Activated T-cell treated with anti-CD3 and anti-CD28 coated beads, Interleukin-2, amount 50 U/mL, for 4 hours (primary cell): ENCODE measurements around the gene SELENOF. TPM values are rescaled to one million over a fixed set of nuclear protein-coding genes. Genes with fewer than 3 reads are reported as not detected.
A peak's percentile ranks its signal among the peaks of the same experiment; 100 is the strongest.

Experiments used
- ATAC-seq, 2 donors: fragments of 200-7000 bp; cut with Tn5 transposase; one replicate each; pipeline ENCODE4 v1.10.0; 2021
- DNase-seq: peaks from one replicate; pipeline ENCODE4 v3.0.0-alpha.2; 2020
- H3K27me3 Mint-ChIP-seq: one replicate; pipeline ENCODE4 v1.8.0; 2021; ENCODE audit warnings: low read depth, mixed read lengths
- H3K36me3 Mint-ChIP-seq: one replicate; pipeline ENCODE4 v1.8.0; 2022; ENCODE audit warnings: mixed read lengths; ENCODE audit not compliant: insufficient read depth
- H3K4me1 Mint-ChIP-seq: one replicate; pipeline ENCODE4 v1.8.0; 2021; ENCODE audit warnings: low read depth, mixed read lengths
- H3K4me3 Mint-ChIP-seq: one replicate; pipeline ENCODE4 v1.8.0; 2021; ENCODE audit warnings: mild to moderate bottlenecking, moderate library complexity, mixed read lengths
- H3K9me3 Mint-ChIP-seq: one replicate; pipeline ENCODE4 v1.8.0; 2021; ENCODE audit warnings: mixed read lengths
- total RNA-seq, 3 donors: library from RNA; stranded (reverse); gene quantifications; one replicate each; pipeline ENCODE4 v1.2.1, GENCODE V29; 2021

The SELENOF gene
- total RNA-seq, 3 donors from 2014 or later = 193 to 211 (median 204) TPM

DNA sequence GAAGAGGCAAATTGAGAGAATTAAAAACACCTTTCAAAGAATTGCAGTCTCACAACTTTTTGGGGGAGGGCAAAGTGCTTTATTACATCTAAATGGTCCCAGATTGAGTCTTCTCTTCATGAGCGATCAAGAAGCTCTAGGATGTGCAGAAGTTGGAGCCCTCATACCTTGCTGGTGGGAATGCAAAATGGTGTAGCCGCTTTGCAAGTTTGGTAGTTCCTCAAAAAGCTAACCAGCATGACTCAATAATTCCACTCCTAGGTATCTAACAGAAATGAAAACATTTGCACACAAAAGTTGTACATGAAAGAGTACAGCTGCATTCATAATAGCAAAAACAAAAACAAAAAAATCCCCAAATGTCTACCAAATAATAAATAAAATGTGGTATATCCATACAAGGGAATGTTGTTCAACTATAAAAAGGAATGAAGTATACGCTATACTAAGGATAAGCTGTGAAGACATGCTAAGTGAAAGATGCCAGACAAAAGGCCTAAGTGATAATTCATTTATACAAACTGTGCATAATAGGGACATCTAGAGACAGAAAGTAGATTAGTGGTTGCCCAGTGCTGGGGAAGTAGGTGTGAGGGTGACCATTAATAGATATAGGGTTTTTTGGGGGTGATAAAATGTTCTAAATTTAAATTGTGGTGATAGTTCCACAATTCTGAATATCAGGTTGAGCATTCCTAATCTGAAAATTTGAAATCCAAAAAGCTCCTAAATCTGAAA is 55.2 kb downstream of the SELENOF start:
- no peak overlapping the region for H3K4me3 Mint-ChIP-seq
- peaks cover 4% of the 10 kb centered on the region for H3K36me3 Mint-ChIP-seq
- H3K9me3 Mint-ChIP-seq = no peaks in the 10 kb centered on the region
- no peaks in the 10 kb centered on the region for H3K27me3 Mint-ChIP-seq
- ATAC-seq = no peak
- DNase-seq = no peak
- no peaks in the 10 kb centered on the region for H3K4me1 Mint-ChIP-seq

DNA sequence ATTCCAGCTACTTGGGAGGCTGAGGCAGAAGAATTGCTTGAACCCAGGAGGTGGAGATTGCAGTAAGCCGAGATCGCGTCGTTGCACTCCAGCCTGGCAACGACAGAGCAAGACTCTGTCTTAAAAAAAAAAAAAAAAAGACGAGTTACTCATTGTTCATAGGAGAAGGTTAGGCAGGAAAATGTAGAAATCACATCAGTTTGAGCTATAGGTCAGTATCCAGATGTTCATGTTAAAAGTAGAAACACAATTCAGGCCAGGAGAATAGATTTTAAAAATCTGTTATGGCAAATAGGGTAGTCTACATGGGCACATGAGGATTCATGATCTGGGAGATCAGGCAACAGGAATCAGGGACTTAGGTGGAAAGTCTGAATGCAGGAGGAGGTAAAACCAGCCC is 57.7 kb downstream of the SELENOF start:
- H3K9me3 Mint-ChIP-seq = no peaks in the 10 kb centered on the region
- DNase-seq = no peak
- no peak overlapping the region for H3K4me3 Mint-ChIP-seq
- H3K4me1 Mint-ChIP-seq = no peaks in the 10 kb centered on the region
- H3K27me3 Mint-ChIP-seq = no peaks in the 10 kb centered on the region
- peaks cover under 1% of the 10 kb centered on the region for H3K36me3 Mint-ChIP-seq
- no peak for ATAC-seq

DNA sequence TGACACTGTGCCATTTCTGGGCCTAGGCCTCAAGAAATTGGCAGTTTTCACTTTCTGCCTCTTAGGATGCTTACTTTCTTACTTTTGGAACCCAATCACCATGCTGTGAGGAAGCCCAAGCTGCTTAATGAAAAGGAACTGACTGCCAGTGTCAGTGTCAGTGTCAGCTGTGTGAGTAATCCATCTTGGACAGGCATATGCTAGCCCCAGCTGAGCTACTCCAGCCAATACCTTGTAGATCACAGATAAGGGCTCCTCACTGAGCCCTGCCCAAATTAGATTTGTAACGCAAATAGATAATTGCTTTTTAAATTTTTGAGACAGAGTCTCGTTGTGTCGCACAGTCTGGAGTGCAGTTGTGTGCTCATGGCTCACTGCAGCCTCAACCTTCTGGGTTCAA is 59.6 kb downstream of the SELENOF start:
- no peak overlapping the region for H3K4me3 Mint-ChIP-seq
- H3K27me3 Mint-ChIP-seq = no peaks in the 10 kb centered on the region
- no peaks in the 10 kb centered on the region for H3K9me3 Mint-ChIP-seq
- DNase-seq (no peak), ATAC-seq (no peak)
- no peaks in the 10 kb centered on the region for H3K4me1 Mint-ChIP-seq
- no peaks in the 10 kb centered on the region for H3K36me3 Mint-ChIP-seq

DNA sequence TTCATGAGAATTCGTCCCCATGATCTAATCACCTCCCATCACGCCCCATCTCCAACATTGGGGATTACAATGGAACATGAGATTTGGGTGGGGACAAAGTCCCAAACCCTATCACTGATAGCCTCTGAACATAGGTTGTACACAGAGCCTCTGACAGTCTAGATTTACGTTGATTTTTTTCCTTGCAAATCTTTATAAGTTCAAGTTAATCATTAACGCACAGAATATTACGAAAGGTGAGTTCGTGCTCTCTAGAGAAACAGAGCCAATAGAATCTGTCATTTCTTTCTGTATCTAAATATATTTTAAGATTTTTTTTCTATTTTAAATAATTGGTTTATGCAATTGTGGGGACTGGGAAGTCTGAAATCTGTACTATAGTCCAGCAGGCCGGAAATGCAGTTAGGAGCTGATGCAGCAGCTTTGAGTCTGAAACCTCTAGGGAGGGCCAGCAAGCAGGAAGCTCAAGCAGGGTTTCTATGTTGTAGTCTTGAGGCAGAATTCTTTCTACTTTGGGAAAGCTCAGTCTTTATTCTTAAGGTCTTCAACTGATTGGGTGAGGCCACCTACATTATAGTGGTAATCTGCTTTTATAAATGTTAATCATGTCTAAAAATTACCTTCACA is 61.0 kb downstream of the SELENOF start:
- Mint-ChIP-seq H3K4me1 (no peaks in the 10 kb centered on the region), H3K36me3 (no peaks in the 10 kb centered on the region), H3K4me3 (no peak overlapping the region), H3K9me3 (no peaks in the 10 kb centered on the region), H3K27me3 (no peaks in the 10 kb centered on the region)
- no peak for DNase-seq
- ATAC-seq = no peak

DNA sequence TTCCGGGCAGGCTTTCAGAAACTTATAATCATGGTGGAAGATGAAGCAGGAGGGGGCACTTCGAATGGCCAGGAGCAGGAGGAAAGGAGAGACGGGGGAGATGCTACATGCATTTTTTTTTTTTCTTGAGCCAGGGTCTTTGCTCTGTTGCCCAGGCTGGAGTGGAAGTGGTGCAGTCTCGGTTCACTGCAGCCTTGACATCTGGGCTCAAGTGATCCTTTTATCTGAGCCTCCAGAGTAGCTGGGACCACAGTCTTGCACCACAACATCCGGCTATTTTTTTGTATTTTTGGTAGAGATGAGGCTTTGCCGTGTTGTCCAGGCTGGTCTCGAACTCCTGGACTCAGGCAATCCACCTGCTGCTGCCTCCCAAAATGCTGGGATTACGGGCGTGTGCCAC is 61.6 kb downstream of the SELENOF start:
- H3K27me3 Mint-ChIP-seq = no peaks in the 10 kb centered on the region

DNA sequence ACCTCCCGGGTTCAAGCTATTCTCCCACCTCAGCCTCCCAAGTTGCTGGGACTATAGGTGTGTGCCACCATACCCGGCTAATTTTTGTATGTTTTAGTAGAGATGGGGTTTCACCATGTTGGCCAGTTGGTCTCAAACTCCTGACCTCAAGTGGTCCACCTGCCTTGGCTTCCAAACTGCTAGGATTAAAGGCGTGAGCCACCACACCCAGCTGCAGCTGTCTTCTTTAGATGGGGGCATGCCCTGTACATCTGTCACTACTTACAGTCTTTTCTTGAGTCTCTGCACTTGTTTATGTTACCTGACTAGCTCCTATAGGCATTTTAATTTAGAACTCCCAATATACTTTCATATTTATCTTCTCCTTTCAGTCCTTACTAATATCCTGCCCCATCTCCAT is 64.2 kb downstream of the SELENOF start:
- DNase-seq (no peak), ATAC-seq (no peak)
- Mint-ChIP-seq H3K9me3 (no peaks in the 10 kb centered on the region), H3K4me1 (no peaks in the 10 kb centered on the region), H3K4me3 (no peak overlapping the region), H3K36me3 (no peaks in the 10 kb centered on the region), H3K27me3 (no peaks in the 10 kb centered on the region)

More for the DNA sequence above, 61.6 kb downstream of the SELENOF start:
- Mint-ChIP-seq H3K9me3 (no peaks in the 10 kb centered on the region), H3K36me3 (no peaks in the 10 kb centered on the region), H3K4me1 (no peaks in the 10 kb centered on the region), H3K4me3 (no peak overlapping the region)
- ATAC-seq (no peak), DNase-seq (no peak)

DNA sequence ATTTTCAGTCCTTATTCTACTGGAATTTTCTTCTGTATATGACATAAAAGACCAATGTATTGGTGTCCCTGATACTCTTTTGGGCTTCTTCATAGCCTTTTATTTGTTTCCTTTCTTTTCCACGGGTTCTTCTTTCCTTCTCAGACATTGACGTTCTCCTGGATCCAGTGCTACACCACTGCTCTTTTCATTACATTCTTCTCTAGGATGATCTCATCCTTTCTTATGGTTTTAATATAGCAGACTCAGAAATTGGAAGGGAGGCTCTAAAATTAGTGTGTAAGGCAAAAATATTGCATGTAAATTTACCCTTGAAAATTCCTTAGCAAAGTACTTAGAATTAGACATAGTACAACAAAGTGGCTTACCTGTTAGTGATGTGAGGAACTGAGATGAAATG is 65.3 kb downstream of the SELENOF start:
- Mint-ChIP-seq H3K27me3 (no peaks in the 10 kb centered on the region), H3K9me3 (no peaks in the 10 kb centered on the region), H3K4me3 (no peak overlapping the region), H3K36me3 (no peaks in the 10 kb centered on the region), H3K4me1 (no peaks in the 10 kb centered on the region)
- DNase-seq (no peak), ATAC-seq (no peak)

DNA sequence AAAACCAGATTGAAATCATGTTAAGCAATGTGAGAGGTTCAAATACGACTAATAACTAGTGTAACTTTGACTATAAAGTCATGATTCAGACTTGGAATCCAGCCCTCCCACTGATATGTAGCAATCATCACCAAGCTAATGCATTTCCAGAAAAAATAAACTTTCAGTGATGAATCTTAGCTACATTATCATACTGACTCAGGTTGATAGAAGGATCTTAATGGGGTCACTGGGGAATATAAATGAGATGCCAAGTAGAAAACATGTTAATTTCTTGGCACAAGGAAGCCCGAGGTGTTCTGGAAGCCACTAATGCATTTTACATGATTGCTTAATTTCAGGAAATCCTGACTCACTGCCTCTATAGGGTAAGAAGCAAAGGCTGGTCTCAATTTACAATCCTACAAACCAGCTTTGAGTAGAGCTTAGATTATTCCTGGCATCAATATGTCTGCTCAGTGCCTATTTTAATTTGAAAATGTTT is 67.7 kb downstream of the SELENOF start:
- ATAC-seq = peak; percentile 25 to 30
- no peak overlapping the region for H3K4me3 Mint-ChIP-seq

DNA sequence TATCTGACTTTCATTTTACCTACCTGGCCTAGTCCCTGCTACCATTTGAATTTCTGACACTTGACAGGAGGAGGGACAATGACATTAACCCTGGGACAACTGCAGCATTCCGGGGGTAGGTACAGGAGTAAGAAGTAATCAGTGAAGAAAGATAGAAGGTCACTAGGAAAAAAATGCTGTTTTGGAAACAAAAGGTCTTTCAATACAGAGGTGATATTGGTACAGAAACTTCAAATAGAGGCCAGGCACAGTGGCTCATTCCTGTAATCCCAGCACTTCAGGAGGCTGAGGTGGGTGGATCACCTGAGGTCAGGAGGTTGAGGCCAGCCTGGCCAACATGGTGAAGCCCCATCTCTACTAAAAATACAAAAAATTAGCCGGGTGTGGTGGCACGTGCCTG is 68.4 kb downstream of the SELENOF start:
- Mint-ChIP-seq H3K36me3 (no peaks in the 10 kb centered on the region), H3K4me3 (no peak overlapping the region), H3K4me1 (no peaks in the 10 kb centered on the region), H3K27me3 (no peaks in the 10 kb centered on the region), H3K9me3 (no peaks in the 10 kb centered on the region)
- ATAC-seq (no peak), DNase-seq (no peak)

More for the DNA sequence above, 67.7 kb downstream of the SELENOF start:
- no peaks in the 10 kb centered on the region for H3K4me1 Mint-ChIP-seq
- H3K9me3 Mint-ChIP-seq = no peaks in the 10 kb centered on the region
- DNase-seq = no peak
- H3K27me3 Mint-ChIP-seq = no peaks in the 10 kb centered on the region
- no peaks in the 10 kb centered on the region for H3K36me3 Mint-ChIP-seq

DNA sequence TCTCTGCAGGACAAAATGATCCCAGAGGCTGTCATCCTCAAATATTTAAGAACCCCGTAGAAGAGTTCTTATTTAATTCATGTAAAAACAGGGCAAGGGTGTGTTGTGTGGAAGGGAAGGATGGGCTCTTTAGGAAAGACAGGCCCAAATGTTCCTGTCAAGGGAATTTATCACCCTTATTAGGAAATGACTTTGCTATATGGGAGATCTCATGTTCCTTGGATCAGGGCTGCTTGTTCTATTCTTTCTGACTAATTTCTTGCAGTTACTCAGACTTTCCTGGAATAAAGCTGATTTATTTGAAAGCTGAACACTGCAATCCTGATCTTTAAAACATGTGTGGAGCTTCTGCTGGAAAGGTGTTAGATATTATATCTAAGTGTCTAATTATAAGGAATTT is 72.8 kb downstream of the SELENOF start:
- ATAC-seq (no peak), DNase-seq (no peak)
- H3K4me1 Mint-ChIP-seq = no peaks in the 10 kb centered on the region
- peaks cover 3% of the 10 kb centered on the region for H3K27me3 Mint-ChIP-seq
- no peaks in the 10 kb centered on the region for H3K36me3 Mint-ChIP-seq
- H3K9me3 Mint-ChIP-seq = no peaks in the 10 kb centered on the region
- H3K4me3 Mint-ChIP-seq = no peak overlapping the region

DNA sequence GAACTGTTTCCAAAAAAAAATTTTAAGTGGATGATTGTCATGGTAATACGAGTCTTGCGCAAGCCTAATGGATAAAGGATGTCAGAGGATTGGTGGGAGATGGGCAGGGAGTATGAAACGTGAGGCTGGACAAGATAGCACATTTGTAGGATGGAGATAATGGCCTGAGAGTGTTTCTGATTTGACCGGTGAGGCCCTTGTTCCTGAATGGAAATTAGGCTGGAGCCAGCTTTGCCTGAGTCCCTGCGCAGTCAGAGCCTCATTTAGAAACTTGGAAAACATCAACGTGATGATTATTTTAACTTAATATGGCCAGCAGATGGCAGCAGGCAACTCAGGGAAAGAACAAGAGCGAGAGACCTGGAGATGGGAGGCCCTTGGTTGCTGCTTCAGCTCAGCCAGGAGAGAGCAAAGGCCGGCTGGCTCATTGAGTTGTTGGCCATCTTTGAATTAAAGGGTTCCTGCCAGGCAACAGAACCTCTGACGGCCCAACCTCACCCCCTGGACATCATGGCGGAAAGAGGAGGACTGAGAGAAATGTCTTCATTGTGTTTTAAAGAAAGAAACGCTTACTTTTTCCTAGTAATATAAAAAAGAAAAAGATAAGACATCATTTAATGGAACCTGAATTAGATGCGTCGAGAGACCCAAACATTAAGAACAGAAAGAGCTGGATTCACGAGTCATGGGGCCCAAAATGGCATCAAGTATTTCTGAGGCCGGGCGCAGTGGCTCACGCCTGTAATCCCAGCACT is 80.3 kb downstream of the SELENOF start:
- DNase-seq (peak; percentile 47), ATAC-seq (peak; percentile 72 to 77)
- Mint-ChIP-seq H3K36me3 (no peaks in the 10 kb centered on the region), H3K4me3 (no peak overlapping the region), H3K4me1 (peaks cover 3% of the 10 kb centered on the region), H3K27me3 (peaks cover 3% of the 10 kb centered on the region), H3K9me3 (no peaks in the 10 kb centered on the region)

DNA sequence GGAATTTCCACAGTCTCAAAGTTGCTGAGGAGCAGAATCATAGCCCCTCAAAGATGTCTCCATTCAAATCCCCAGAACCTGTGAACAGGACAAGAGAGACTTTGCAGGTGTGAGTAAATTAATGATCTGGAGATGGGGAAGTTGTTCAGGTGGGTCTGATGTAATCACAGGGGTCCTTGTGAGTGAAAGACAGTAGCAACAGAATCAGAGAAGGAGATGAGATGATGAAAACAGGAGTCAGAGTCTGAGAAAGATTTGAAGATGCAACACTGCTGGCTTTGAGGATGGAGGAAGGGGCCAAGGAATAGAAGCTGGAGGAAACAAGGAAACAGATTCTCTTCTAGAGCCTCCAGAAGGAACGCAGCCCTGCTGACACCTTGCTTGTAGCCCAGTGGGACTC is 81.5 kb downstream of the SELENOF start:
- Mint-ChIP-seq H3K36me3 (no peaks in the 10 kb centered on the region), H3K9me3 (no peaks in the 10 kb centered on the region), H3K4me1 (peaks cover 3% of the 10 kb centered on the region), H3K27me3 (no peaks in the 10 kb centered on the region), H3K4me3 (no peak overlapping the region)
- ATAC-seq (no peak), DNase-seq (no peak)

DNA sequence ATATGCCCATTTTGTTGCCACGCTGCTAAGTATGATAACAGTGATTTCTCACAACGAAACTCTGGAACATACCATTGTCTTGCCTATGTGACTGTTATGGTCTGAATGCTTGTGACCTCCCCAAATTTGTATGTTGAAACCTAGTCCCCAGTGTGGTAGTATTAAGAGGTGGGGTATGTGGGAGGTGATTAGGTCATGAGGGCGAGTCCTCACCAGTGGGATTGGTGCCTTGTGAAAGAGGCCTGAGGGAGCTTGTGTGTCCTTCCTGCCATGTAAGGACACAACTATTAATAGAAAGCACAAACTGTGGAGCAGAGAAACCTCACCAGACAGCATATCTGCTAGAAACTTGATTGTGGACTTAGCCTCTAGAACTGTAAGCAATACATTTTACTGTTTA is 84.6 kb downstream of the SELENOF start:
- no peaks in the 10 kb centered on the region for H3K36me3 Mint-ChIP-seq
- H3K9me3 Mint-ChIP-seq = no peaks in the 10 kb centered on the region
- DNase-seq (no peak), ATAC-seq (no peak)
- H3K27me3 Mint-ChIP-seq = peaks cover 2% of the 10 kb centered on the region
- no peak overlapping the region for H3K4me3 Mint-ChIP-seq
- peaks cover 3% of the 10 kb centered on the region for H3K4me1 Mint-ChIP-seq

DNA sequence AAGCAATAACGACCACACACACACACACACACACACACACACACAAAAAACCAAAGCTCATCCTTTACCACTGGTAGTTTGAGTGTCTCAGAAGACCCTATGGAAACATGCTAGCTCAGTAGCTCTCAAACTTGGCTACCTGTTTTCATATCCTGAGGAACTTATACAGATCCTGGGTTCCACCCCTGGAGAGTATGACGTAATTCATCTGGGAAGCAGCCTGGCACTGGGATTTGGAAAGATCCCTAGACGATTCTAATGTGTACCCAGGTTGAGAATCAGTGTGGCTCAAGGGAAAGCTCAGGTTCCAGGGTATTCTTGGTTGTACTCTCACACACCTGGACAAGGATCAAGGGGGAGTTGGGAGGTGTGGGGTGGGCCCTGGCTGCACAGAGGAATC is 85.9 kb downstream of the SELENOF start:
- DNase-seq (no peak), ATAC-seq (no peak)
- Mint-ChIP-seq H3K27me3 (peaks cover 5% of the 10 kb centered on the region), H3K4me1 (no peaks in the 10 kb centered on the region), H3K4me3 (no peak overlapping the region), H3K36me3 (no peaks in the 10 kb centered on the region), H3K9me3 (no peaks in the 10 kb centered on the region)

DNA sequence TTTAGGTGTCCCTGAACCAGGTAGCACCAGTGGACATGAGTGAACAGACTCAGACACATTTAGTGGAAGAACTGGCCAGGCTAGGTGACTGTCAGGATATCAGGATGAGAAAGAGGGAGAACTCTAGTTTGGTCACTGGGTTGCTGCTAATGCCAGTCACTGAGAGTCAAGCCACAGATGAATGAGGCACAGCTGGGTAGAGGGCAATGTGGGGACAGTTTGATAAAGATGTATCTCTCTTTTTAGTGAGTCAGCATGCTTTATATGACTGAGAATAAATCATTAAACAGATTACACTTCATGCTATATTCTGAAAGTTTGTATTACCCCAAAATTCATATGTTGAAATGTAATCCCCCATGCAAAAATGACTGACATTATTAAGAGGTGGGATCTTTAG is 87.1 kb downstream of the SELENOF start:
- Mint-ChIP-seq H3K27me3 (peaks cover 8% of the 10 kb centered on the region), H3K9me3 (no peaks in the 10 kb centered on the region), H3K4me1 (no peaks in the 10 kb centered on the region), H3K36me3 (no peaks in the 10 kb centered on the region), H3K4me3 (no peak overlapping the region)
- DNase-seq (no peak), ATAC-seq (no peak)
